HG03108 (cell line): ENCODE measurements around the gene NID2.

ENCODE experiments used
- ATAC-seq: cut with Tn5 transposase; IDR thresholded peaks from one replicate; pipeline ENCODE4 v1.9.1; 2021; ENCODE audit warnings: moderate library complexity; ENCODE audit not compliant: unreplicated experiment

Gene NID2

DNA sequence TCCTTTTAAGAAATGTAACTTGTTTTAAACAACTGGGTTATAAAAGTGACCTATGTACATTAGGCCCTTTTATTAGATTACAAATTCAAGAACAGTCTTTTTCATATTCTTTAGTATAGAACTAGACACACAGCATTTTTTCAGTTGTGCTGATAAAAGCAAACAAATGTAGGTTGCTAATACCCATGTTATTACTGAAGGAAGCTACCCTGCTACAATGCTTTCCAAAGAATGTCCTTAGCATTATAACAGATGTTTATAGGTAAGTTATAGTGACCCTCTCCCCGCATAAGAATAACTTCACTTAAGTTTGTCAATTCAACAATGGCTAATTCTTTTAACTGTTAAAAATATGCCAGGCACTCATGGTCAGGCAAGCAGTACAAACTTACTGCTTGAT lies 61.6 kb downstream of the NID2 start:
- no peak for ATAC-seq

DNA sequence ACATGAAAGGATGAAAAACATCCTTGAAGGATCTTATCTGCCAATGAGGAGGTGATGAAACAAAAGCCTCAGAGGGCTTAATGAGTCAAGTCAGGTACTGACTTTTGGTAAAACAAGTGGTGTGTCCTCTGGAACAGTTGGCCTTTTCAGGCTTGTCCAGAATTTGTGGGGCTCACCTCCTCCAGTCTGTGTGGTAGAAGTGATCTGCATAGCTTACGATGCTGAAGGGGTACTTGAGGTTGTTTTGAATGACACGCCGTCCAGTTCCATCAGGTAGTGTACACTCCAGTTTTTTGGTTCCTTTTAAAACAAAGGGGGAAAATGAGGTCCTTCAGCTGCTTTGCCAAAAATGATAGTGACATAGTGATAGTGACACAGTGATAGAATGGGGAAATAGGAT lies 62.5 kb downstream of the NID2 start:
- ATAC-seq = no peak

DNA sequence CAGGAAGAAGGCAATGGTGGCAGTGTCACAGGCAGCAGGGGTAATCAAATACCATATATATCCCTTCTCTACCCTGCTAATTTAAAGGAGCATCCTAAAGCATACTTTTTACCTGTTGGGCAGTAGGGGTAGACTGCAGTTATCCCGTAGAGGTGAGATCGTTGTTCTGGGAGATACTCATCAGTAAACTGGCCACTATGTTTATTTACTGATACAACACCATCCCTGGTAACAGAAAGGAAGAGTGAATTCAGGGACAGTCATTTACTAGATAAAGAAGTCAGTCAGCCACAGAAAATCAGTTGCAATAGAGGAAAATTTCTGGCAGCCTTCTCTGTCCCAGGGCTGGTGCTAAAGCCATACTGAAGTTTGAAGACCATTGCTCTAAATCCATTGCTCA lies 63.2 kb downstream of the NID2 start:
- ATAC-seq = no peak

DNA sequence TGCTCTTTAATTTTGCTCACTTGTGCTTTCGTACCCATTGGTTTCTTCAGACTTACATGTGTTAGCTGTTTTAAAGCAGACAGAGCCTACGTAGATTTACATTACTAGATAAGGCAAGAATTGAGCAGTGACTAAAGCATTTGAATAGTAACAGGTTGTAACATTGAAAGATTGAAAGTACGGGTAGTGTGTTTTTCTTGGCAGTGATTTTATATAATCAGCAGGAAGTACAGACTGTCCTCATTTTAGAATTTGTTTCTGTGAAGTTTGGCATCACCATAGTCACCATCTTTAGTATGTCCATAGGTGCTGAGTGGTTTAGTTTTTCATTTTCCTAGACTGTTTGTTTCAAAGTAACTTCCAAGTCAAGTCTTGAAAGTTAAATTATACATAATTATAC lies 65.5 kb downstream of the NID2 start:
- ATAC-seq = no peak

DNA sequence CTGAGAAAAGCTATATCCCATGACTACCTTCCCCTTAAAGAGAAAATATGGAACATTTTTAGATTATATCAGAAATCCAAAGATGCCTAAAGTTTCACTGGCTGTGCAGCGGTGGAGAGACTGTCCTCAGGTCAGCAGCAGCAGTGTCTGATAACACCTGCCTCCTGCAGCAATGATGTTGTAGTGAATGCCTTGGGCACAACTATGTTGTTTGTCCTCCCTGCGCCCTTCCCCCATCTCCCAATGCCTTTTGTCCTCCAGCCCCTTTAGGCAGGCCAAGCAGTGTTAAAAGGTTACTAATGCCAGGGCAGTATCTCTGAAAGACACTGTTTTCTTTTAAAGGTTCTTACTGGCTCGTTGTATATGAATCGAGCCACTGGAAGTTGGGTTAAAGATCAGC lies 66.3 kb downstream of the NID2 start:
- no peak for ATAC-seq

DNA sequence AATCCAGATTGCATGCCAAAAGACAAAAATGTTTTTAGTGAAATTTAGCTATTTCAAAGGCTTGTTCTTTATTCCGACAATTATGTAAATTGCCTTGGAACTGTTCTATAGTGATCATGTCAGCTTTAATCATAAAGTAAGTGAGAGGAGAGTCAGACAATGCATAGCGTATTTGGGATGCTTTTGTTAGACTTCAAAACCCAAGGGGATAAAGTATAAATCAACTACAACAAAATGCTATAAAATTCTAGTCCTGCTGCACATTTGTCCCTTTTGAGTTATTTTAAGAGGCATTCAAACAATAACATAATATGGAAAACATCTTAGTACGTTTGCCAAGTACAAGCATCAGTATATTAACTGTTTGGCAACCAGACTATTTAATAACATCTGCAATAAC lies 68.2 kb downstream of the NID2 start:
- no peak for ATAC-seq

DNA sequence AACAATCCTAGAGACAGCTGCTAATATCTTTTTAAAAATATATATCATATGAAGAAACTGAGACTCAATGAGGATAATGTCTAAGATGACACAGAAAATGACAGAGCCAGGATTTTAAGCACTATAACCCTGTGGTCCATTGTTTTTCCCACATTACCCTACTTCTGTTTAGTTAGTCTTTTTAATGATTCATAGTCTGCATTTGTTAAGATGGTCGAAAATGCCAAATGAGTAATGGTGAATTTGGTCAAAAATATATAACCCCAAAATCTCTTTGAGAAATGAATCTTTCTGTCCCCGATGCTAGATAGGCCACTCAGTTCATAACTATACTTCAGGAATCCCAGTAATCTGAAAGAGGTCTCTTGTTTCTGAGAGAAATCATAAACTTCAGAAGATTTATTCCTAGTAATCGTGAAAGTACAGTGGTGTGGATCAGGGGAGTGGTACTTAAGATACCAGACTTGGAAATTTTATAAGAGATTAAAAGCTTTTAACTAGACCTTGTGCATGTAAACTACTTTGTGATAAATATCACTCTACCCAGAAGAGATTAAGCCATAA lies 68.8 kb downstream of the NID2 start:
- ATAC-seq = no peak

DNA sequence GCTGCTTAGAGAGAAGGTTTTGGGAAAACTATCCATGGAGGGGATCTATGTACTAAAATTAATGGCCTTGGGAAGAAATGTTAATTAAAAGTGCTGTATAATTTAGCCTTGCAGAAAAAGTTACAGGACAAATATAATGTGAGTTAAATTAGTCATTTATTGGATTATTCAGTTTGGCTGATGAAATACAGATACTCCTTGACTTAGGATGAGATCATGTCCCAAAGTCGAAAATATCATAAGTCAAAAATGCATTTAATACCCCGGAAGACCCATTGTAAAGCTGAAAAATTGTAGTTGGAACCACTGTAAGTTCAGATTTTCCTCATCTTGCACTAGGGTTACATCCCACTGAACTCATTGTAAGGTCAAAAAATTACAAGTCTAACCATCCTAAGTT lies 69.8 kb downstream of the NID2 start:
- ATAC-seq = no peak

DNA sequence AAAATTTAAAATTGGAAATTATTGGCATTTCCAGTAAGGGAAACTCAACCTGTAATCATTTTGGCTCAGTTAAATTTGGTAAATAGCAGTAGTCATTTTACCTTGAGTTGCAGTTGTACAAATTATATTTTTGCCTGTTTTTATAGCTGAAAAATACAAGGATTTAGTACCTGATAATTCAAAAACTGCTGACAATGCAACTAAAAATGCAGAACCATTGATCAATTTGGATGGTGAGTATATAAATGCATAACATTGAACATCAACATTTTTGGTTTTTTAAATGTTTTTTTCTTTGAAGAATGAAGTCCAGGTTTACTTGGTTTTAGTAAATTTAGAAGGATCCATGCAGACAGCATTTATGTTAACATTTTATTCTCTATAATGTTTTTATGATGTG lies 70.5 kb downstream of the NID2 start:
- no peak for ATAC-seq

DNA sequence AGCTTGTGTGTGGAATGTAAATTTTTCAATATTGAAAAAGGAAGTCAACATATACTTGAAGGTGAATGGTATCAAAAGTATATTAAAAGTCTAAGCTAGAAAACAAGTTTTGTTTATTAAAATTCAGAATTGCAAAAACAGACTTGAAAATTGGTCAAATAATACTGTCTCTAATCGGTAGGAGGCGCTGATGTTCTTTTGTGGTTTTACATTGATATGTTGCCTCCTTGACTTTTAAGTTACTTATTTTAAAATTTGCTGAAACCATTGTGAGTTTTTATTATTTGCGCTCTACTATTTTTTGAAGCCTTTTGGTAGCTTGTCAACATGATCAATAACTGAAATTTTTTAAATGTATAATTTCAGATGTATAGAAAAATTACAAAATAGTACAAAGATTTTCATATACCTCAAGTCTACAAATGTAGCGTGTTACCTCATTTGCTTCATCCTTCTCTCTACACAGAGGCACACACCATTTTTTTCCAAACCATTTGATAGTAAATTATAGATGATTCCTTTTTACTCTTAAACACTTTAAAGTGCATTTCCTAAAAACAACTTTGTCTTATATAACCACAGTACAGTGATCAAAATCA lies 72.6 kb downstream of the NID2 start:
- no peak for ATAC-seq

DNA sequence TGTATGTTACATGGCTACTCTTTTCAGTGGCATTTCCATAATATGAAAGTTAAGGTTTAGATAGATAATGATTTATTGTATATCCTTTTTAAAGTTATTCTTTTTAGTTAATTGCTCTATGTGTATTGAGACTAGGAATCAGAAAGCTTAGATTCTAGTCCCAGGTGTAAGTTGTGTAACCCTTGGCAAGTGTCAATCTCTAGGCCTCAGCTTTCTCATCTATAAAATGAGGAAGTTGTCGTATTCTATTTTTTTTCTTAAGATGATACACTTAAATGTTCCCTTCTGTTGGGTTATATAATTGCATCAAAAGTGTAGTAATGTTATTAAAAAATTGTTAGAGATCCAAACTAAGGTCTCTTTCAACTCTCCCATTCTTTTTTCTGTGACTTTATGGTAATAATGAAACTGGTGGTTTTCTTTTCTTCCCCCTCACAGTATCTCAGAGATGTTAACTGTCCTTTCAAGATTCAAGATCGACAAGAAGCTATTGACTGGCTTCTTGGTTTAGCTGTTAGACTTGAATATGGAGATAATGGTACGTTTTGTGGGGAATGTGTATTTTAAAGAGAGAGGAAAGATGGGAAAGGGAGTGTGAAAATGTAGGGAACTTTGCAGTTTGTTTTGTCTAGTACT lies 75.5 kb downstream of the NID2 start:
- ATAC-seq = no peak

DNA sequence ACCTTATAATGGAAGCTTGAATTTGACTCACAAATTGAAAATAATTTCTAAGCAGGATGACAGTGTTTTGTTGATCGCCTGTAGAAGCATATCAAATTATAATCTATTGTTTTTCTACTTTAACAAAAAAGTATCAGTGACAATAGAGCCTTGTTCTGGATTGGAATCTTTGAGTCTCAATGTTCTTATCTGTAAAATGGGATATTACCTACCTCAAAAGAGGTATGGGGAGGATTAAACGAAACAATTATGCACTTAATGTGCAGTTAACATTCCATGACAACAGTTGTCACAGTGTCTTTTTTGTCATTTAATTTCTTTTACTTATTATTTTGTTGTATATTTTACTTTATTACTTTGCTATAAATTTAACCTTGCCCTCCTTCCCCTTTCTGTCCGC lies 78.4 kb downstream of the NID2 start:
- ATAC-seq = no peak

DNA sequence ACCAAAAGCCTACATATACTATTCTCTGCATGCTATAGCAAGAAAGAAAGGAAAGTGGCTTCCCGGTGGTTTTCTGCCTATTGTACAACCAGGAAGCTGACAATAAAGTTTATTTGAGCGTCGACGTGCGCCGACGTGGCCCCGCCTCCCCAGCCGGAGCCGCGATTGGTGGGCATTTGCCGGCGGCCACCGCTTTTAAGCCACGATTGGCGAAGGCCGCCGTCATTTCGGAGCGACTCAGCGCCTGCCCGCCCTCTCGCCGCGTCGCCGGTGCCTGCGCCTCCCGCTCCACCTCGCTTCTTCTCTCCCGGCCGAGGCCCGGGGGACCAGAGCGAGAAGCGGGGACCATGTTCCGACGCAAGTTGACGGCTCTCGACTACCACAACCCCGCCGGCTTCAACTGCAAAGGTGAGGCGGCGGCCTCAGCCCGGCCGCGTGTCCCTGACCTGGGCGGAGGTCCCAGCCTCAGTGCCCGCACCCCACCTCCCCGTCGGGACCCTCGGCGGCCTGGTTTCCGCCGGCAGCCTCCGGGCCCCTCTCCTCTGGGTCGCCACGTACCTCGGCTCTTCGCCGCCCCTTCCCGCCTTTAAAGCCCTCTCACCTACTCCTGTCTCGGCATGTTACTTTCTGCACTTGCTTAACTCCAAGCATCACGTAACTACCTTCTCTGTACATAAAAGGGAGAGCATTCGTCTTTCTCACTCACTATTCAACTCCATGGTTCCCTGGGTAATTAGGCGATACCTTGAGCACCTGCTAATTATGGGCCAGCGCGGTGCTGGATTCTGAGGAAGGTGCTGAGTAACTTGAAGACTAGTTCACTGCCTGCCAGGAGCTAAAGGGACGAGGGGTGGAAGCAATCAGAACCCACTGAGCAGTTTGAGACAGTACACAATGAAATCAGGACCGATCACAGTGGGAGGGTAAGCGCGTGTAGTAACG lies 79.3 kb downstream of the NID2 start, which contains the start of gene RTRAF:
TSS of gene RTRAF (plus strand) at position 254 of the 942 bp plus-strand sequence. CDS start at position 348, 94 bp downstream.
- ATAC-seq = peak; percentile 94

DNA sequence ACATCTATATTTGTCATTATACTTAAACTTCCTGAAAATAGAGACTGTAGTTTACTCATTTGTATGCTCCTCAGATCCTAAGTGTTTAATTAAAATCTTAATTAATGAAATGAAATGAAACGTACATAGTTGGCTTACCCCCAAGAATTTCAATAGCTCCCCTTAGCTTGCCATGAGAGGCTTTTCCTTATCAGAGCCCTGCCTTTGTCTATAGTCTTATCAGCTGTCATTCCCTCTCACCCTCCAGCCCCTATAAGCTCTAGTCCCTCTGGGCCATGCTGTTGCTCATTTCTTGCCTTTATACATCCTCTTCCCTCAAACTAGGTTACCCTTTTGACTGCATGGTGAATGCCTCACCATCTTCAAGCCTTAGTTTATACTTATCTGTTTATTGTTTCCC lies 80.6 kb downstream of the NID2 start:
- ATAC-seq = no peak

DNA sequence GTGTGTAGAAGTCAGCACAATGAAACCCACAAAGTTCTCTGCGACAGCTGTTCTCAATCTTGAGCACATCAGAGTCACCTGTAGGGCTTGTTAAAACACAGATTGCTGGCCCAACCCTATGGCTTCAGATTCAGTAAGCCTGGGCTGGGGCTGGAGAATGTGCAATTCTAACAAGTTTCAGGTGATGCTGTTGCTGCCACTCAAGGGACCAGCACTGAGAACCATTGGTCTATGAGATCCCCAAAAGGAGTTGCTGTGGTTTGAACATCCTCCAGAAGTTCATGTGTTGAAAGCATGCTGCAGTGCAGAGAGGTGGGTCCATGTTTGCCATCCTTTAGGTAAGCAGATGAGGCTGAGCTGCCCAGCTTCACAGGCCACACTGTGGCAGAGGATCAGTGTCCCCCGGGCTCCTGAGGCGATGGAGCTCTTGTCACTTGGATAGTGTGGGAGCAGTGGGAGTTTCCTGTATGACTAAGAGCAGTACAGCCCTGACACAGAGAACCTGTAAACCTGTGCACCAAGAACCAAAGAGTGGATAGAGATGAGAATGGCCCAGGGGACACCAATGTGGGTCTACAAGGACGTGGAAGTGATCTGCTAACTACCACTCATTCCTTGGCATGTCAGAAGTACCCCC lies 87.5 kb downstream of the NID2 start:
- ATAC-seq = no peak

DNA sequence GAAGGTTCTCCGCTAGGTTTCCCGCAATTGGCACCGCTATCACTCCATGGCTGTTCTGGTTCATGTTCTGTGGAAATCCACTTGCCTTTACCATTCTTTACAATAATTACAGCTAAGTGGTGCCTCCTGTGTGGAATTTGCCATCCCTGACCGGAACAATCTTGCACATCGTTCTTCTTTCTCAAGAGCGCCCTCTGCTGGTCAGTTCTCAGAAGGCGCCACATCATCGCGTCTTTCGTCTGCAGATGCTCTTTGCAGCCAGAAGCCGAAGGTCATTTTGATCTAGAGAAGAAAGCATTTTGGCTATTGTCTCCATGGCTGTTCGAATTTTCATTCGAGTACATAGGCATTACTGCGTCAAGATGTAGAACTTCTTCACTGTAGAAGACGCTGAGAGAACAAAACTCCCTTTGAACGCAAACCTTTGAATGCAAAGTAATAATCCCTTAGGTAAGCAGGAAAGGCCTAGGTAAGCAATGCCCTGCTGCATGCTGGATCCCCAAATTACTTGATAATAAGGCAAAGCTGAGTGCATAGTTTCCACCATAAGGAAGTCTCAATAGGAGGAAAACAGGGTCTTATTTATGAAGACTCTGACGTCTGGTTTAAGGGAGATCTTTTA lies 89.7 kb downstream of the NID2 start:
- peak; percentile 62 for ATAC-seq

DNA sequence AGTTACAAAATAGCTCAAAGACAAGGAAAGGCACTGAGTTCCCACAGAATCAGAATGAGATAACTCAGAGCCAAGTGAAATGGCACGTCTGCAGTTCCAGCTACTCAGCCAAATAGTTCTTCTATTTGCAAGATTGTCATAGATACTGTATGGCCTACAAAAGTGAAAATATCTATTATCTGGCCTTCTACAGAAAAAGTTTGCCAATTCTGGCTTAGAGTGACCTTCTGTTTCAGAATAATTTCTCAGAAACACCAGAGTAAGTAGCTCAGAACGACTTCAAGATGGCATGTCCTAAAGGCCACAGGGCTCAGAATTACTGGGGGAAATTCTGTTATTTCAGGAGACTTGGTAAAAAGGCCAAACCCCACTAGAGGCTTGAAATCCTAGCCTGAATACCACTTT lies 90.2 kb downstream of the NID2 start:
- ATAC-seq = no peak

DNA sequence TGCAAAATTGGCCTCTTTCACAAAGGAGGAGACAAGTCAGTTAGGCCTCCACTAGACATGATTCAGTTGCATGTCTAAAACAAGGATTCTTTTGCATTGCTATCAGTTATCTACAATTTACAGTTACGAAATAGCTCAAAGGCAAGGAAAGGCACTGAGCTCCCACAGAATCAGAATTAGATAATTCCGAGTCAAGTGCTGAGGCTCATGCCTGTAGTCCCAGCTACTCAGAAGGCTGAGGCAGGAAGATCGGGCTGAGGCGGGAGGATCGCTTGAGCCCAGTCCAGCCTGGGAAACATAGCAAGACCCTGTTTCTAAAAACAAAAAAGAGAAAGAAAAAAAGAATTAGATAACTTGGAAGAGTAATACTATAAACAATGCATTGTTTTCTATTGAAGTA lies 91.8 kb downstream of the NID2 start:
- ATAC-seq = no peak

DNA sequence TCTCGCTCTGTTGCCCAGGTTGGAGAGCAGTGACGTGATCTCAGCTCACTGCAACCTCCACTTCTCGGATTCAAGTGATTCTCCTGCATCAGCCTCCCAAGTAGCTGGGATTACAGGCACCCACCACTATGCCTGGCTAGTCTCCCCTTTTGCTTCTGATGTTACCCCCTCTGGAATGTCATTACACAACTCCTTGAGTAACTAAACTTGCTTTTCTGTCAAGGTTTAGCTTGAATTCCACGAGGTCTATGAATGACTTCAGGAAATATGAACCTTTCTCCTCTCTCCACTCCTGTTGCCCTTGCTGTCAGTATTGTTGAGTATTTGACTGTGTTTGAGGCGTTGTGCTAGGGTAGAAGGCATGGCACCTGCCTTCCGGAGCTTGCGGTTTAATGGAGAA lies 96.3 kb downstream of the NID2 start:
- no peak for ATAC-seq

DNA sequence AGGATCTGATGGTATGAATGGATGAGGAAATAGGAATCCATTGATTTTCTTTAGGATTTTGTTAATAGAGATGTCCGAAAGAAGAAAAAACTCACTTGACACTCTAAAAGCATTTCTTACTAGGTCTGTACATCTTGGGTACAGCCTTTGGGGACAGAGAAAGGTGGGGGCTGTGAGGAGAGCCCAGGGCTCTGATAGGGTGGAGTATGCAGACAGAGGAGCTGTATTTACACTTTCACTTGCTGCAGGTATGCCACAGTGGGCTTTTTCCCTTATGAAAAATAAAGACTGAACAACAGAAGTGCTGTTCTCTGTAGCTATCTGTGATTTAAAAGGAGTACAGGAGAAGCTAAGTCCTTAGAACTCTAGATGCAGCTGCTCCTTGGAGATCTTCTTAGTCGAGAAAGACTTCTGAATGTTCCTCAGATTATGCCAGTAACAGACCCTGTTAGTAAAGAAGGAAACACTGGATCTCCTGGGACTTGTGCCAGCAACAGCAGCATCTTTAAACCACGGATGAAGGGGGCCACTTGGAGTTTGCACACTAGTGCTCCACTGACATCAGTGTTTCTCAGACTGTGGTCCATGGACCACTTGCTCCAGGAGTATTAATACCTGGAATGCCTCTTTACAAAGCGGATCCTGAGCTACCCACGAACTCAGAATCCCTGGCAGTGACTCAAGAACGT lies 98.9 kb downstream of the NID2 start:
- no peak for ATAC-seq
